ENCODE measurements around the gene LFNG.
"Not testable (repeated sequence)": the region's sequence is repeated elsewhere in the genome, so short reads cannot be mapped to it uniquely, and the experiment has no call there.

The LFNG gene

DNA sequence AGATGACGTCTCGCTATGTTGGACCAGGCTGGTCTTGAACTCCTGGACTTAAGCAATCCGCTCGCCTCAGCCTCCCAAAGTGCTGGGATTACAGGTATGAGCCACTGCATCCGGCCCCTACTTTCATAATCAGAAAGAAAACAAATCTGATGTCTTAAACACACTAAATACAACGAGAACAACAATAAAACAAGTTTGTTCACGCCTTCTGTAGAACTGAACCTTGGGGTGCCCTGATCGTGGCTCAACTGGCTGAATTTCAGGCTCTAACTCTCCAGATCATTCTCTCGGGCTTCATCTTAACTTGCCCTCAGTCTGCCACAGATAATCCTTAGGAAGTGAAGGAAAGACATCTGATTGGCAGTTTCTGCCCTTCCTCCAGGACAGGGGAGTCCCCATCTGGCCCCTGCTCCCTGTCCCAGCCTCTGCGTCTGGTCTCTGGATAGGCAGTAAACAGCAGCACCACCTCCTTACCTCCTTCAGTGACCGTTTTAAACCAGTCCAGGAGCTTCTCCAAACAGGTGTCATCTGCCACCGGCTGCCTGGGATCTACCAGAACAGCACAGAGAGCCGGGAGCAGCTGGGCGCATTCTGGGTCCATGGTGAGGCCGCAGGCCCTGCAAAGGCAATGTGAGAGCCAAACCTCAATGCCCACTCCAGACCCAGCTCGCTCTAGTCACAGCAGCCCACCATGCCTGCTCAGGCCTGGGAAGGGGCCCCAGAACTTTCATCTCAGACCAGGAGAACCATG is 34.4 kb downstream of the LFNG start:
- no peak for DNase-seq

DNA sequence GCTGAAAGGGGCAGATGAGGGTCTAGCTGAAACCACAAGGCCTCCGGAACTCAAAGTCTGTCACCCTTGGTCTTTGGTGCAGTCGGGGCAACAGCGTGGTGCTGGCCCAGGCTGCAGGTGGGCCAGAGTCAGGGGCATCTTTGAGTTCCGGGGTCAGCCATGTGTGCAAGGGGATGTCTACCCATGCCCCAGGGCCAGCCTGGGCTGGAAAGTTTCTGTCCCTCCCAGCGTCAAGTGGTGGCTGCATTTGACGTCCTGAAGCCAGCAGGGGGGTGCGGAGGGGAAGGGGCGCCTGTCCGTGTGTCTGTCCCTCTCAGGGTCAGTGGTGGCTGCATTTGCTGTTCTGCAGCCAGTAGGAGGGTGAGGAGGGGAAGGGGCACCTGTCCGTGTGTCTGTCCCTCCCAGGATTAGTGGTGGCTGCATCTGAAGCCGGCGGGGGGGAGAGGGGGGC is 35.1 kb downstream of the LFNG start:
- DNase-seq: no peak

DNA sequence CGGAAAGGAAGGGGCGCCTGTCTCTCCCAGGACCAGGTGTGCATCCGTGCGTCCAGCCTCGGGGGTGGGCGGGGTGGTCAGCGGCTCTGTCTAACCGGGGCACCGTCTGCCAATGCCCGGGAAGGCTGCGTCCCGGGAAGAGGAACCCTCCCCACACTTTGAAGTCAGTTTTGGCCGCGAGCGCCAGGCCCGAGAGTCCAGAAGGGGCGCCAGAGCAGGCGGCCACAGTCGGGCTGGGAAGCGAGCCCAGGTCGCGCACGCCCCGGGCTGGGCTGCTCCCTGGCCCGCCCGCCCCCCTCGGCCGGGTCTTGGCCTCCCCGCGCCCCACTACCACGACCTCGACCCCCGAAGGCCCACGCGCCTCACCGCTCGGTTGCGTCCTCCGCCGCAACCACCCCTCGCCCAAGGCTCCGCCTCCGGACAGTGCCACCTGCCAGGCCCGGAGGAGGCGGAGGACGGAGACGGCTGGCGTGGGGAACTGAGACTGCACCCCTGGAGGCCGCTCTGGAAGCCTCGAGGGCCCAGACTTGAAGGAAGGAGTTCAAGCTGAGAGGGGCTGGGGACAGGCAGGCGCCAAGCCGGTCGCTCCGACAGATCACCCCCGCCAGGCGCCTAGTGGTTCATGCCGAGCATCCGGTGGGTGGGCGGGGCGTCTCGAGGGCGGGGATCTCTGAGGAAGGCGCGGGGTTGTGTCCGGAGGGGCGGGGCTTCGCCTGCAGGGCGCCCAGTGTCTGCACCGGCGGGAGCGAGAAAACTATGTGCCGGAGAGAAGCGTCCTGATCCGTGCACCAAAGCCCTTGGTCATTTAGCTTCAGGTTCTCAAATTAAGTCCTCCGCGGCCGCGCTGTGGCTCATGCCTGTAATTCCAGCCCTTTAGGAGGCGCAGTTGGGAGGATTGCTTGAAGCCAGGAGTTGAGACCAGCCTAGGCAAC is 35.8 kb downstream of the LFNG start, which contains the start of gene BRAT1:
TSS of gene BRAT1 (minus strand) at position 404 of the 932 bp plus-strand sequence. CDS start 1,093 bp downstream, outside the sequence.
- DNase-seq: peak; percentile 93

DNA sequence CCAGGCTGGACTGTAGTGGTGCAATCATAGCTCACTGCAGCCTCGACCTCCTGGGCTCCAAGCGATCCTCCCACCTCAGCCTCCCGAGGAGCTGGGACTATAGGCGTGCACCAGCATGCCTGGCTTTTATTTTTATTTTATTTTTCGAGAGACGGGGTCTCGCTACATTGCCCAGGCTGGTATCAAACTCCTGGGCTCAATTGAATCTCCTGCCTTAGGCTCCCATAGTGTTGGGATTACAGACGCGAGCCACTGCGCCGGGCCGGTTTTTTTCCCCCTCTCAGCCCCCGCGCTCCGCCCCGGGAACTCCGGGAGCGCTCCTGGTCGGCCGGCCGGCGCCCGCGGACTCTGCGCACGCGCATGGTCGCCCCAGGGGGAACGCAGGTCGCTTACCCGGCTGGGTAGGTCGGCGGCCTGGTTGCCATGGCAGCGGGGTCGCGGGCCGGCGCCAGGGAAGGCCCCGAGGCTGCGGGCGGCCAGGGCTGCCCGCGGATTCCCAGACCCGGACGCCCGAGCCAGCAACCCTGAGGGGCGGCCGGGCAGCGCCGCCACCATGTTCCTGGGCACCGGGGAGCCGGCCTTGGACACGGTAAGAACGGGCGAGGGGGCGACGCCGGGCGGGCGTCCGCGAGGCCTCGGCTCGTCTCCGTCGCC is 39.2 kb downstream of the LFNG start, which contains the start of gene IQCE:
TSS of gene IQCE (plus strand) at position 351 of the 654 bp plus-strand sequence. CDS start at position 554, 203 bp downstream.
- DNase-seq: peak; percentile 56

DNA sequence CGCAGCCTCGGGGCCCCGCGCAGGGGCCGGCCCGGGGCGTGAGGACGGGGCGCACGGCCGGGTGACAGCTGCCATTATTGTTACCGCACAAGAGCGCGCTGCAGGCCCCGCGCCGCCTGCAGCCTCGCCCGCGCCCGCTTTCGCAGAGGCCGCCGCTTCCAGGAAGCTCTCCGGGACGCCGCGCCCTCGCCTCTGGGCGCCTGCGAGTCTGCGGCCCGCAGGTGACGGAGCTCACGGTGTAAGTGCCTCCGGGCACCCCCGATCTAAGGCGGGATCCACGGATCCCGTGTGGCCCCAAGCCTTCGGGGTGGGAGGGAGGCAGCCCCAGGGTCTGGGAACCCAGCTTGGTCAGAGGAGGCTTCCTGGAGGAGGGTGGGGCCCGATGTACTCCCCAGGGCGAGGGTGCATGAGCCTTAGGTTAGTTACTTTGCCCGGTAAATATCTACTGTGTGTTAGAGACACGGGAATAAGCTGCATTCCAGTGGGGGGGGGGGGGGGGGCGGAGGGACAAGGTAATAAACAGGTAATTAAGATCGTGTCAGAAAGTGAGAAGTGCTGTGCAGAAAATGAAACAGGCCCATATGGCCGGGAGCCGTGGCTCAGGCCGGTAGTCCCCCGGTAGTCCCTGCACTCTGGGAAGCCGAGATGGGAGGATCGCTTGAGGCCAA is 39.8 kb downstream of the LFNG start:
- no peak for DNase-seq

DNA sequence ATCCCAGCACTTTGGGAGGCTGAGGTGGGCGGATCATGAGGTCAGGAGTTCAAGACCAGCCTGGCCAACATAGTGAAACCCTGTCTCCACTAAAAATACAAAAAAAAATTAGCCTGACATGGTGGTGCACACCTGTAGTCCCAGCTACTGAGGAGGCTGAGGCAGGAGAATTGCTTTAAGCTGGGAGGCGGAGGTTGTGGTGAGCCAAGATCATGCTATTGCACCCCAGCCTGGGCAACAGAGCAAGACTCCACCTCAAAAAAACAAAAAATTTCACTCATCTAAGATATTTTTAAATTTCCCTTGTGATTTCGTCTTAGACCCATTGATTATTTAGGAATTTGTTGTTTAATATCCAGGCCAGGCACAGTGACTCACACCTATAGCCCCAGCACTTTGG is 44.4 kb downstream of the LFNG start:
- not testable (repeated sequence) for DNase-seq

DNA sequence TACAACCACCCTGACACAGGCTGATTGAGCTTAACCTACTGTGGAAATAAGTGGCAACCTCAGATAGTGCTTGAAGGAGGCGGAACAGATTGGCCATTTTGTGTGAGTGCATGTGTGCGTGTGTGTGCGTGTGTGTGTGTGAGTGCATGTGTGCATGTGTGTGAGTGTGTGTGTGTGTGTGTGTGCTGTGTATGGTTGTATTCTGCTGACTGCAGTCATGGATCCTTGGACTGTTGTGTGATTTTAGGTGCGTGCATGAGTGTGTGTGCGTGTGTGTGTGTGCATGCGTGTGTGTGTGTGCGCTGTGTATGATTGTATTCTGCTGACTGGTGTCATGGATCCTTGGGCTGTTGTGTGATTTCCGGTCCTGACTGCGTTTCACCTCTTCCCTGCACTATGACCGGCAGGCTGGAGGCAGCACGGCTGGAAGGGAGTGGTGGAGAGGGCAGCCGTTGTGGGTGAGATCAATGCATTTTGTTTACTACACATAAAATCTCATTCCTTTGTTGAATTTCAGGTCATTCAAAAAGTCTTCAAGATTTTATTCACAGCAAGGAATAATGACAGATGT is 45.5 kb downstream of the LFNG start:
- DNase-seq: peak; percentile 50

DNA sequence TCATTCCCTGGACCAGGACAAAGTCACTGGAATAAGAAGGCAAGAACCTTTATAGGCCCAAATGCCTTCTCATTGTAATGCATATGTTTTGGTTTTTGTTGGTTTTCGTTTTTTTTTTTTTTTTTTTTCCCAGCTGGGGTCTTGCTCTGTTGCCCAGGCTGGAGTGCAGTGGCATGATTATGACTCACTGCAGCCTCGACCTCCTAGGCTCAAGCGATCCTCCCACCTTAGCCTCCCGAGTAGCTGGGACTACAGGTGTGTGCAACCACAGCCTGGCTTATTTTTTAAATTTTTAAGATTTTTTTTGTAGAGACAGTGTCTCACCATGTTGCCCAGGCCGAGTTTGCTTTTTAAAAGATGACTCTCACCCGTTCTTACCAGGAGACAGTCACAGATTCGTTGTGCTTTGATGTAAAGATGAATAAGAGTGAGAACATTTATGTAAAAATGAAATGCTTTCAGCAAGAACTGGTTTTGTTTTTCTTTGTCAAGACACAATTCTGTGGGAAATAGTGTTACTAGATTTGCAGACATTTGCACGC is 46.8 kb downstream of the LFNG start:
- no peak for DNase-seq

DNA sequence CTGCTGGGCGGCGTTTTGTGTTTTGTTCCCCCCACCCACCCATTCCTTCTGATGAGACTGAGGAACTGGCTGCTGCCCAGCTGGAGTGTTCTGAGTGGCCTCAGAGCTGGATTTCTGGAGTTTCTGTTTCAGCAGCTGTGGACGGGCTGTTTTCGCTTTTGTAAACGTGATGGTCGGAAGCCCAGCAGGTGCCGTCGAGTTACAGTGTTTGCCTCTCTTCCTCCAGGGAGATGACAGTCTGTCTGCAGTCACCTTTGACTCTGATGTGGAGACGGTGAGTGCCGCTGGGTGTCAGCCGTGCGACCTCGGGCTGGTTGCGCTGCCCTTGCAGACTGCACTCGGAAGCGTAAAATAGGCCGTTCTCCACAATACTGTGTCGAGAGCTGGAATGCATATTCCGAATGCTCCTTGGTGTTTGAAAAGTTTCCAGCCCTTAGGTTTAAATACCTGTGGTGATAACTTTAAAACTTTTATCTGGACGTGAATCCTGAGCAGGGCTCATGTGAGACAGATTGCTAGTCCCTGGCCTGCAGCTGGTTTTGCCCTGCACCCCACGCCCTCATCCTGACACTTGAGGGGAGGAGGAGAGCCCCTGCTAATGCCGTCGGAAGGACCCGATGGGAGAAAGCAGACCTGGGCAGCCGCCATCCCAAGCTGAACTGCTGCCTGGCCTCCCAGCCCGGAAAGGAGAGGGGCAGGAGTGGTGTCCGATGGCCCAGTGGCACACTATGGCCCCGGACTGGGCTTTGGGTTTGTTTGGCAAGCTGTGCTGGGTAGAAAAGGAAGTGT is 47.5 kb downstream of the LFNG start:
- DNase-seq: no peak

DNA sequence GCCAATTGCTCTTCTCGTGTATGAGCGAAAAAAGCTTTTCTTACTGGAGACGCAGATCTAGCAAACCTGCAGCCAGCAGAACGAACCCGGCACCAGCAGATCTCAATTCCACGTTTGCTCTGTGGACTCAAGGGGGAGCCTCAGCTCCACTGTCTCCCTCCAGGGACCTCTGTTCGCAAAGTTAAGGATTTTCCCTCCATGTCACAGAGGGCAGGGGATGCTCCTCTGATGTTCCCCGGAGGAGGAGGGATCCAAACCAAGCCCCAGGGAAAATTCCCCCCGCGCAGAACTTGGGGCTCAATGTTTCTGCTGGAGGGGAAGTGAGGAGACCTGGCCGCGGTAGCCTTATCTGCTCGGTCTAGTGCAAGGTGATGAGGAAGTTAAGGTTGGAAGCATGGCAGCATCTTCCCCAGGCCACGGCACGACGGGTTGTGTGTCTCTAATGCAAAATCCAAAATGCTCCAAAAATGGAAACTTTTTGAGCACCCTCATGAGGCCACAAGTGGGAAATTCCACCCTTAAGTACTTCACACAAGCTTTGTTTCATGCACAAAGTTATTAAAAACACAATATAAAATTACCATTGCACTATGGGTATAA is 48.2 kb downstream of the LFNG start:
- DNase-seq: no peak

DNA sequence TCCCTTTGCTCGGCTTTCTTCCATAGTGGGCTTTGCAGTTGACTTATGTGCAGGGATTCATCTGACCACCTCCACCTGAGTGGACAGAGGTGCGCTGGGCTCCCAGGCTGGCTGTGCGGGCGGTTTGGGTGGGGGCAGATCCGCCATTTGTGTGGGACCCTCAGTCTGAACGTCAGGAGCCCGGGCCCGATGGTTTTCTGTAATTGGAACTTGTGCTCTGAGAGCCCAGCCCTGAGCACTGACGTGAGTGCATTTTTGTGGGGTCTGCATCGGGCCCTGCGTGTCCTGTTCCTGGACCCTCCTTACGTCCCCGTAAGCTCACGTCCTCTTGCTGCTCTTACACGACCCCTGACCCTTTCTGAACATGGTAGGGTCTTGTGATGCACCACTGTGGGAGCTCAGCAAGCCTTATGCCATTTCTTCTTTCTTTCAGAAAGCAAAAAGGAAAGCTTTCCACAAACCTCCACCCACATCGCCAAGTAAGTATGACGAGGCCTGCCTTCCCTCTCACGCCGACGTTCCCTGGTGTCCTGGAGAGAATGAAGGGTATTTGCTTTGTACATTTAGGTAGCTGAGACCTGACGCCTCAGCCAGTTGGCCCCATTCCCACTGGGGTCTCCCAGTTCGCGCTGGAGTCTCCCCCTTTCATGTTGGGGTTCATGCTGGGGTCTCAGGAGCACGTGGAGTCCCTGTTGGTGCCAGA is 49.1 kb downstream of the LFNG start:
- no peak for DNase-seq

DNA sequence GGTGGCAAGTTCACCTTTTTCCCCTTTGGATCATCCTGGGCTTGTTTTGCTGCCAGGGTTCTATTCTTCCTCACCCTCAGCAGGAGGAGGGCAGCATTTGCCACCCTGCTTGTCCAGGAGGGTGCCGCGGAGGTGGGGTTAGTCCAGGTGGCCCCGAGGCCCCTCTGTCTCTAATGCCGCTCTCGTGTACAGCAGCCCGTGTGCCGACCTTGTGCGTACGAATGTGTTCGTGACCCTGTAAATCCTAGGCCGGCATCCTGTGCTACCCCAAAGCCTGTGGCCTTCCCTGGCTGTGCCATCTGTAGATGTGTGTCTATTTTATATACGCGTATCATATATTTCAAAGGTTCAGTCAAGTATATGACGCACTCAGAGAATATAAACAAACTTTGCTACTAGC is 49.8 kb downstream of the LFNG start:
- no peak for DNase-seq

DNA sequence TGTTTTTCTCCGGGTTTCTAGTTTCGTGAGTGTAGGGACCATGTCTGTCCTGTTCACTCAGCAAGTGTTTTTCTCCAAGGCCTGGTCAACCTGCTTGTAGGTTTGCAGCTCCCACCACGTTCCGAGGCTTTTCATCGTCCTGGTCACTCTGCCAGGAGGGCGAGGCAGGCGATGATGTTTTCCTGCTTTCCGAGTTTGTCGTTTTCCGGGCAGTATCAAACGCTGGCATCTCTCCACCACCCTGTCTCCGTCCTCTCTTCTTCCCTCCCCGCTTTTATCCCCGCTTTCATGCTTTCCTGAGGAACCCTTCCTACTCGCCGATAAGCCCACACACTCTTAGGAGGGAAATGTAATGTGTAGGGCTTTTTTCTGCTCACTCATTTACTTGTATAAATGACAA is 50.4 kb downstream of the LFNG start:
- DNase-seq: no peak

DNA sequence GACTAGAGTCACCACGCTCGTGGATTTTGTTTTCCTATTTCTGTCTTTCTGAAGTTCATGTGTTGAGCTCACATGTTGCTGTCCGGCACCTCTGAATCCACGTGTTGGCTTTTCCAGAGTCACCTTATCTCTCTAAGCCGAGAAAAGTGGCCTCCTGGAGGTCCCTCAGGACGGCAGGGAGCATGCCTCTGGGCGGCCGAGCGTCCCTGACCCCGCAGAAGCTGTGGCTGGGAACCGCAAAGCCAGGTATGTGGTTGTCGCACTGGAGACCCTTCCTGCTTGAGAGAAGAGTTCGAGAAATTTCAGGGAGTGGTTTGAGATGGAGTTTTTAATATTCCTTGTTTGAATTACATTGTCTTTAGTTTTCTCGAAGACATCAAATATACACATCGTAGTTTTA is 51.8 kb downstream of the LFNG start:
- no peak for DNase-seq

DNA sequence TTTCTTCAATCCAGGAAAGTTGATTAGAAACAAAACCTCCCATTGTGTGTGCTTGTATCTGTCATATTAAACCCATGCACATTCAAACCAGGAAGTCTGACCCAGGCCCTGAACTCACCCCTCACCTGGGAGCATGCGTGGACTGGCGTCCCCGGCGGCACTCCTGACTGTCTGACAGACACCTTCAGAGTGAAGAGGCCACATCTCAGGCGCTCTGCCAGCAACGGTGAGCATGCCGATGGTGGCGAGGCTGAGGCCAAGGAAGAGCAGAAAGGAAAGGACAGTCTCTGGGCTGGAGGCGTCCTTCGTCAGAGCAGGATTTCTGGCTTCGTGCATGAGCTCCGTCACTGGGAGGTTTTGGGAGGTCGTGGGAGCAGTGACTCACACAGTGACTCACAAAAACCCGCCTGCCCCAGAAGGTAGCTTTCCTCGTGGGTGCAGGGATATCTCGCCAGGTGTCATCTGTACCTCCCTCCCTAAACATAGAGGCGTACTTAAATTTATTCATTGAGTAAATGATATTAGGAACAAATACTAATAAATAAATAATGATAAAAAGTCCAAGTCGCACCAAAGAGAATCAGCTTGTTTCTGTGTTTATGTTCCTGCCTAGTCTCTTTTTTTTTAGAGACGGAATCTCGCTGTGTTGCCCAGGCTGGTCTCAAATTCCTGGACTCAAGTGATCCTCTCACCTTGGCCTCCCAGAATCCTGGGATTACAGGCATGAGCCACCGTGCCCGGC is 52.7 kb downstream of the LFNG start:
- no peak for DNase-seq

DNA sequence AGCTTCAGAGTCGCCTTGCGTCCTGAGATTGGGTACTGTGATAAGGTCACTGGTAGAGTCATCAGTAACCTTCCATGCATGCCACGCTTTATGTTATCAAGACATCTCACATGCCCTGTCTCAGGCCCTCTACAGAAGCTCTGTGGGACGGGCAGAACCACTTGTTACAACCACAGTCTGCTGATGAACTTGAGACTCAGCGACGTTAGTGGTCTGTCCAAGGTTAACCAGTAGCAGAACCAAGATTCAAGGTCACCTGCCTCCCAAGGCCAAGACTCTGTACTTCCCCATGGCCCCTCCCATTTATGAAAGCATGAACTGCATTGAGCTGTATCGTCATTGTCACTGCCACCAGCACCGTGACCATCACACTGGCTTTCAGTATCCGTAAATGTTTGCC is 54.2 kb downstream of the LFNG start:
- DNase-seq: no peak

DNA sequence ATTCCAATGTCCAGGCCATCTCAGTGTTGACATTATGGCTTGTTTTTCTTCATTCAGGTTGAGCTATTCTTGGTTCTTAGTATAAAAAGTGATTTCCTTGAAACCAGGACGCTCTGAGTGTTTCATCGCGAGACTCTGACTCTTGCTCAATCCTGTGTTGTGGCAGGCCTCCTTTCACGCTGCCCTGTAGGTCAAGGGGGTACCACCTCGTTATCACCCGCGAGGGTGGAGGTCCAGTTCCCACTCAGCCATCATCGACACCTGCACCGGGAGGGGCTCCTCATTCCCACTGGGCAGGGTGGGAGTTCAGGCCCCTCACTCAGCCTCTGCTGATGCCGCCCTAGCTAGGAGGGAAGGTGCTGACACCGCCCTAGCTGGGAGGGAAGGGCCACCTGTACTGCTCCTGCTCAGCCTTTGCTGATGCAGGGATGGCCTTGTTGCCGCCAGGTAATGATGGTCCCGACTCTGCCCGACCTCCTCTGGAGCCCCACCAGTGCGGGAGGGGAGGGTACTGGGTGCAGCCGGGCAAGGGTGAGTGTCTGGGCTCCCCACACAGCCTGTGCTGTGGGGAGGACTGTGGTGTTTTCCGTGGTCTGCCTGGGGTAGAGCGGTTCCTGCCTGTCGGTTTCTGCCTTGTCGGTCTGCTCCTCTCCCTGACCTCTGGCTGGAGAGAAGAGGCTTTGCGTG is 55.6 kb downstream of the LFNG start:
- DNase-seq: no peak

DNA sequence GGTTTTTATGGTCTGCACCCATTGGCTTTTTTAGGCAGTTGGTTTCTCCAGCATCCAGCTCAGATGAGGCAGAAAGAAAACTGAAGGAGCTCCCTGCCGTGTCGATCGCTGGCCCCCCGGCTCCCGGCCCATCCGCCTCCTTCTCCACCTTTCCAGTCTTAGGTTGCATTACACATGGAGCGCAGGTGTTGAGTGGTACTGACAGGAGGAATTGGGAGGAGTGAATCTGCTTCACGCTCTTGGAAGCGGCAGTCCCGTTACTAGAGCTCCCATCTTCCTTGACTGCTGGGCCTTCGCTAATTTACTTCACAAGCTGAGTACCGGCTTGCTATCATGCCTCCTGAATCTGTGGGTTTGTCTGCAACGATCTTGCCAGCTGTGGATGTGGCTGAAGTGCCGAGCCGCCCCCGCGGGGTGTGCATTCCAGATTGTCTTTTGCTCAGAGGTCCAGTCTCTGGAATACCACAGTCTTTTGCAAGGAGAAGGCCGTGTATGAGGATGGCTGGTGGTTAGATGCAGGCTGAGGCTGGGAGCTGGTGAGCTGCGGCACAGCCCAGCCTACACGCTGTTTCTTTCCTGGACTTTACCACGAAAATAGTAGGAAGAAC is 56.3 kb downstream of the LFNG start:
- DNase-seq: no peak

Measured in NCI-H2227 treated with DMSO at 0.1 percent for 48 hours (cell line).